Effector CD8-positive, alpha-beta T cell (primary cell): ENCODE data around the gene AAR2.

Source experiments
- DNase-seq: peaks from one replicate; lab custom pipeline; 2025; lab: John Stamatoyannopoulos, UW

The AAR2 gene

GRCh38 chr20:36218380-36219064 lies 17.8 kb upstream of the AAR2 start:
- DNase-seq, result no peak

- no peak for DNase-seq
Measured at GRCh38 chr20:36219671-36220220, 16.5 kb upstream of the AAR2 start.

GRCh38 chr20:36225666-36226065 lies 10.6 kb upstream of the AAR2 start:
- no peak for DNase-seq

GRCh38 chr20:36228770-36229169 lies 7.5 kb upstream of the AAR2 start:
- DNase-seq, result no peak

GRCh38 chr20:36230019-36230418 lies 6.3 kb upstream of the AAR2 start:
- no peak for DNase-seq

GRCh38 chr20:36231331-36231730 lies 4.9 kb upstream of the AAR2 start:
- DNase-seq, result no peak

- no peak for DNase-seq
Measured at GRCh38 chr20:36234771-36235320, 1.4 kb upstream of the AAR2 start.

GRCh38 chr20:36236786-36237121 lies 476 bp downstream of the AAR2 start:
- DNase-seq, result no peak

- no peak for DNase-seq
Measured at GRCh38 chr20:36237477-36237876, 1.2 kb downstream of the AAR2 start.

- no peak for DNase-seq
Measured at GRCh38 chr20:36238153-36238552, 1.9 kb downstream of the AAR2 start.

GRCh38 chr20:36238760-36239159 lies 2.5 kb downstream of the AAR2 start:
- DNase-seq, result no peak

GRCh38 chr20:36240076-36240475 lies 3.8 kb downstream of the AAR2 start:
- DNase-seq, result no peak

- DNase-seq, result no peak
Measured at GRCh38 chr20:36241678-36242077, 5.4 kb downstream of the AAR2 start.

- no peak for DNase-seq
Measured at GRCh38 chr20:36243726-36244125, 7.4 kb downstream of the AAR2 start.

GRCh38 chr20:36246401-36246800 lies 10.1 kb downstream of the AAR2 start:
- DNase-seq, result no peak

GRCh38 chr20:36248836-36249235 lies 12.6 kb downstream of the AAR2 start:
- no peak for DNase-seq

GRCh38 chr20:36249450-36249849 lies 13.2 kb downstream of the AAR2 start:
- DNase-seq, result no peak

- no peak for DNase-seq
Measured at GRCh38 chr20:36251426-36251825, 15.1 kb downstream of the AAR2 start.

- no peak for DNase-seq
Measured at GRCh38 chr20:36252511-36252910, 16.2 kb downstream of the AAR2 start.

- DNase-seq, result no peak
Measured at GRCh38 chr20:36253036-36253435, 16.8 kb downstream of the AAR2 start.

- DNase-seq, result no peak
Measured at GRCh38 chr20:36254076-36254475, 17.8 kb downstream of the AAR2 start.

GRCh38 chr20:36255445-36255844 lies 19.2 kb downstream of the AAR2 start:
- no peak for DNase-seq

- no peak for DNase-seq
Measured at GRCh38 chr20:36259177-36260061, 23.1 kb downstream of the AAR2 start.
